WTC11 (cell line): ENCODE measurements around the gene NAA80. TPM values are rescaled to one million over a fixed set of nuclear protein-coding genes. Genes with fewer than 3 reads are reported as not detected.

Experiments
- ATAC-seq: fragments of 200-7000 bp; cut with Tn5 transposase; 2 replicates; pipeline ENCODE4 v1.10.0; 2021; ENCODE audit warnings: mild to moderate bottlenecking, moderate library complexity
- CTCF ChIA-PET: fragments of 300-600 bp; sonication (Branson Sonifier 250); formaldehyde crosslinking; loops from one replicate; lab custom pipeline; 2021; ENCODE audit warnings: antibody characterized with exemption; lab: Charles Lee
- POLR2A ChIA-PET: fragments of 350-600 bp; sonication (Branson Sonifier 250); formaldehyde crosslinking; loops from one replicate; lab custom pipeline; 2021; ENCODE audit warnings: antibody characterized with exemption; lab: Charles Lee
- DNase-seq: peaks from one replicate; pipeline ENCODE4 v3.0.0; 2021; ENCODE audit warnings: low spot score
- H3K27ac Mint-ChIP-seq: 2 replicates; pipeline ENCODE4 v1.8.0; 2021; ENCODE audit warnings: mixed read lengths
- H3K27me3 Mint-ChIP-seq: 2 replicates; pipeline ENCODE4 v1.8.0; 2021; ENCODE audit warnings: low read depth, mild to moderate bottlenecking, moderate library complexity, mixed read lengths
- H3K36me3 Mint-ChIP-seq: 2 replicates; pipeline ENCODE4 v1.8.0; 2021; ENCODE audit warnings: mixed read lengths
- H3K4me1 Mint-ChIP-seq: 2 replicates; pipeline ENCODE4 v1.8.0; 2022; ENCODE audit warnings: mixed read lengths
- H3K4me3 Mint-ChIP-seq: 2 replicates; pipeline ENCODE4 v1.8.0; 2021; ENCODE audit warnings: mild to moderate bottlenecking, moderate library complexity, mixed read lengths
- H3K9me3 Mint-ChIP-seq: 2 replicates; pipeline ENCODE4 v1.8.0; 2021; ENCODE audit warnings: mixed read lengths
- EMX1 ChIP-seq: fragments of 250-450 bp; sonication (Bioruptor Pico); IDR thresholded peaks from 2 replicates; pipeline ENCODE4 v1.8.0; 2021; ENCODE audit warnings: mild to moderate bottlenecking
- FOXJ3 ChIP-seq: sonication (generic); formaldehyde crosslinking; IDR thresholded peaks from 2 replicates; pipeline ENCODE4 v1.9.0; 2021; ENCODE audit warnings: missing genetic modification reagents, mild to moderate bottlenecking, borderline replicate concordance
- GRHL2 ChIP-seq: fragments of 250-450 bp; sonication (Bioruptor Pico); IDR thresholded peaks from 2 replicates; pipeline ENCODE4 v1.8.0; 2022; ENCODE audit warnings: mild to moderate bottlenecking, moderate library complexity; ENCODE audit not compliant: insufficient replicate concordance, severe bottlenecking
- RELA ChIP-seq: sonication (generic); formaldehyde crosslinking; IDR thresholded peaks from 2 replicates; pipeline ENCODE4 v1.8.1; 2022; ENCODE audit warnings: missing genetic modification reagents, mild to moderate bottlenecking, borderline replicate concordance
- ZNF219 ChIP-seq: sonication (generic); formaldehyde crosslinking; IDR thresholded peaks from 2 replicates; pipeline ENCODE4 v1.8.0; 2023; ENCODE audit warnings: missing genetic modification reagents, mild to moderate bottlenecking, borderline replicate concordance
- ZNF396 ChIP-seq: fragments of 250-450 bp; sonication (Bioruptor Pico); IDR thresholded peaks from 2 replicates; pipeline ENCODE4 v1.8.0; 2021; ENCODE audit warnings: mild to moderate bottlenecking, moderate library complexity, borderline replicate concordance
- total RNA-seq: library from RNA; stranded (reverse); gene quantifications from 3 replicates; pipeline ENCODE4 v1.2.3, GENCODE V29; 2021
- TF ChIP-seq, protein P1 (sequence below): sonication (generic); formaldehyde crosslinking; IDR thresholded peaks from 2 replicates; pipeline ENCODE4 v1.8.0; 2022; ENCODE audit warnings: mild to moderate bottlenecking, missing genetic modification reagents
- TF ChIP-seq, protein P2 (sequence below): sonication (generic); formaldehyde crosslinking; IDR thresholded peaks from 2 replicates; pipeline ENCODE4 v1.8.1; 2023; ENCODE audit warnings: mild to moderate bottlenecking, missing genetic modification reagents, moderate library complexity
- TF ChIP-seq, protein P3 (sequence below): sonication (generic); formaldehyde crosslinking; IDR thresholded peaks from 2 replicates; pipeline ENCODE4 v1.8.1; 2022; ENCODE audit warnings: mild to moderate bottlenecking, missing genetic modification reagents, moderate library complexity, borderline replicate concordance
- TF ChIP-seq, protein P4 (sequence below): sonication (generic); formaldehyde crosslinking; IDR thresholded peaks from 2 replicates; pipeline ENCODE4 v1.8.1; 2023; ENCODE audit warnings: mild to moderate bottlenecking, missing genetic modification reagents, borderline replicate concordance
- TF ChIP-seq, protein P5 (sequence below): sonication (generic); formaldehyde crosslinking; IDR thresholded peaks from 2 replicates; pipeline ENCODE4 v1.8.0; 2023; ENCODE audit warnings: mild to moderate bottlenecking, missing genetic modification reagents
- TF ChIP-seq, protein P6 (sequence below): sonication (generic); formaldehyde crosslinking; IDR thresholded peaks from 2 replicates; pipeline ENCODE4 v1.8.0; 2022; ENCODE audit warnings: mild to moderate bottlenecking, missing genetic modification reagents
- TF ChIP-seq, protein P7 (sequence below): fragments of 250-450 bp; sonication (Bioruptor Pico); IDR thresholded peaks from 2 replicates; pipeline ENCODE4 v1.9.0; 2021; ENCODE audit warnings: mild to moderate bottlenecking, borderline replicate concordance

The NAA80 gene
- total RNA-seq, 1 experiment from 2014 or later: 17.3 TPM

DNA sequence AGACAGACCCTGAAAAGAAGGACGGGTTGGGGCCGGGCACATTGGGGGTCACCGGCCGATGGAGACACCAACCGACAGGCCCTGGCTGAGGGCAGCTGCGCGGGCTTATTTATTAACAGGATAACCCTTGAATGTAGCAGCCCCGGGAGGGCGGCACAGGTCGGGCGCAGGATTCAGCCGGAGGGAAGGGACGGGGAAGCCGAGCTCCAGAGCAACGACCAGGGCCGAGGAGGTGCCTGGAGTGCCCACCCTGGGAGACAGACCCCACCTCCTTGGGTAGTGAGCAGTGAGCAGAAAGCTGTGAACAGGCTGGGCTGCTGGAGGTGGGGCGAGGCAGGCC lies 22.5 kb downstream of the NAA80 start:
- CTCF ChIA-PET: interaction anchor here (0.7 to 12.5 kb wide), 5 partner anchors 12 to 83 kb away, joined by 3 to 145 read pairs (median 55); partner anchors contain the start of genes GNAT1, HYAL3 and NAA80
- H3K36me3 Mint-ChIP-seq: no peaks in the 10 kb centered on the region
- DNase-seq: no peak
- TF ChIP-seq, protein P1, sequence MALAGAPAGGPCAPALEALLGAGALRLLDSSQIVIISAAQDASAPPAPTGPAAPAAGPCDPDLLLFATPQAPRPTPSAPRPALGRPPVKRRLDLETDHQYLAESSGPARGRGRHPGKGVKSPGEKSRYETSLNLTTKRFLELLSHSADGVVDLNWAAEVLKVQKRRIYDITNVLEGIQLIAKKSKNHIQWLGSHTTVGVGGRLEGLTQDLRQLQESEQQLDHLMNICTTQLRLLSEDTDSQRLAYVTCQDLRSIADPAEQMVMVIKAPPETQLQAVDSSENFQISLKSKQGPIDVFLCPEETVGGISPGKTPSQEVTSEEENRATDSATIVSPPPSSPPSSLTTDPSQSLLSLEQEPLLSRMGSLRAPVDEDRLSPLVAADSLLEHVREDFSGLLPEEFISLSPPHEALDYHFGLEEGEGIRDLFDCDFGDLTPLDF (CRISPR knock-in tag): no peak
- TF ChIP-seq GRHL2 (CRISPR knock-in tag): no peak
- TF ChIP-seq, protein P2, sequence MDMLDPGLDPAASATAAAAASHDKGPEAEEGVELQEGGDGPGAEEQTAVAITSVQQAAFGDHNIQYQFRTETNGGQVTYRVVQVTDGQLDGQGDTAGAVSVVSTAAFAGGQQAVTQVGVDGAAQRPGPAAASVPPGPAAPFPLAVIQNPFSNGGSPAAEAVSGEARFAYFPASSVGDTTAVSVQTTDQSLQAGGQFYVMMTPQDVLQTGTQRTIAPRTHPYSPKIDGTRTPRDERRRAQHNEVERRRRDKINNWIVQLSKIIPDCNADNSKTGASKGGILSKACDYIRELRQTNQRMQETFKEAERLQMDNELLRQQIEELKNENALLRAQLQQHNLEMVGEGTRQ: no peak
- TF ChIP-seq, protein P3, sequence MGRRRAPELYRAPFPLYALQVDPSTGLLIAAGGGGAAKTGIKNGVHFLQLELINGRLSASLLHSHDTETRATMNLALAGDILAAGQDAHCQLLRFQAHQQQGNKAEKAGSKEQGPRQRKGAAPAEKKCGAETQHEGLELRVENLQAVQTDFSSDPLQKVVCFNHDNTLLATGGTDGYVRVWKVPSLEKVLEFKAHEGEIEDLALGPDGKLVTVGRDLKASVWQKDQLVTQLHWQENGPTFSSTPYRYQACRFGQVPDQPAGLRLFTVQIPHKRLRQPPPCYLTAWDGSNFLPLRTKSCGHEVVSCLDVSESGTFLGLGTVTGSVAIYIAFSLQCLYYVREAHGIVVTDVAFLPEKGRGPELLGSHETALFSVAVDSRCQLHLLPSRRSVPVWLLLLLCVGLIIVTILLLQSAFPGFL (CRISPR knock-in tag): no peak
- TF ChIP-seq ZNF396 (CRISPR knock-in tag): no peak
- TF ChIP-seq, protein P4, sequence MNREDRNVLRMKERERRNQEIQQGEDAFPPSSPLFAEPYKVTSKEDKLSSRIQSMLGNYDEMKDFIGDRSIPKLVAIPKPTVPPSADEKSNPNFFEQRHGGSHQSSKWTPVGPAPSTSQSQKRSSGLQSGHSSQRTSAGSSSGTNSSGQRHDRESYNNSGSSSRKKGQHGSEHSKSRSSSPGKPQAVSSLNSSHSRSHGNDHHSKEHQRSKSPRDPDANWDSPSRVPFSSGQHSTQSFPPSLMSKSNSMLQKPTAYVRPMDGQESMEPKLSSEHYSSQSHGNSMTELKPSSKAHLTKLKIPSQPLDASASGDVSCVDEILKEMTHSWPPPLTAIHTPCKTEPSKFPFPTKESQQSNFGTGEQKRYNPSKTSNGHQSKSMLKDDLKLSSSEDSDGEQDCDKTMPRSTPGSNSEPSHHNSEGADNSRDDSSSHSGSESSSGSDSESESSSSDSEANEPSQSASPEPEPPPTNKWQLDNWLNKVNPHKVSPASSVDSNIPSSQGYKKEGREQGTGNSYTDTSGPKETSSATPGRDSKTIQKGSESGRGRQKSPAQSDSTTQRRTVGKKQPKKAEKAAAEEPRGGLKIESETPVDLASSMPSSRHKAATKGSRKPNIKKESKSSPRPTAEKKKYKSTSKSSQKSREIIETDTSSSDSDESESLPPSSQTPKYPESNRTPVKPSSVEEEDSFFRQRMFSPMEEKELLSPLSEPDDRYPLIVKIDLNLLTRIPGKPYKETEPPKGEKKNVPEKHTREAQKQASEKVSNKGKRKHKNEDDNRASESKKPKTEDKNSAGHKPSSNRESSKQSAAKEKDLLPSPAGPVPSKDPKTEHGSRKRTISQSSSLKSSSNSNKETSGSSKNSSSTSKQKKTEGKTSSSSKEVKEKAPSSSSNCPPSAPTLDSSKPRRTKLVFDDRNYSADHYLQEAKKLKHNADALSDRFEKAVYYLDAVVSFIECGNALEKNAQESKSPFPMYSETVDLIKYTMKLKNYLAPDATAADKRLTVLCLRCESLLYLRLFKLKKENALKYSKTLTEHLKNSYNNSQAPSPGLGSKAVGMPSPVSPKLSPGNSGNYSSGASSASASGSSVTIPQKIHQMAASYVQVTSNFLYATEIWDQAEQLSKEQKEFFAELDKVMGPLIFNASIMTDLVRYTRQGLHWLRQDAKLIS (CRISPR knock-in tag): no peak
- TF ChIP-seq FOXJ3: no peak
- TF ChIP-seq, protein P5, sequence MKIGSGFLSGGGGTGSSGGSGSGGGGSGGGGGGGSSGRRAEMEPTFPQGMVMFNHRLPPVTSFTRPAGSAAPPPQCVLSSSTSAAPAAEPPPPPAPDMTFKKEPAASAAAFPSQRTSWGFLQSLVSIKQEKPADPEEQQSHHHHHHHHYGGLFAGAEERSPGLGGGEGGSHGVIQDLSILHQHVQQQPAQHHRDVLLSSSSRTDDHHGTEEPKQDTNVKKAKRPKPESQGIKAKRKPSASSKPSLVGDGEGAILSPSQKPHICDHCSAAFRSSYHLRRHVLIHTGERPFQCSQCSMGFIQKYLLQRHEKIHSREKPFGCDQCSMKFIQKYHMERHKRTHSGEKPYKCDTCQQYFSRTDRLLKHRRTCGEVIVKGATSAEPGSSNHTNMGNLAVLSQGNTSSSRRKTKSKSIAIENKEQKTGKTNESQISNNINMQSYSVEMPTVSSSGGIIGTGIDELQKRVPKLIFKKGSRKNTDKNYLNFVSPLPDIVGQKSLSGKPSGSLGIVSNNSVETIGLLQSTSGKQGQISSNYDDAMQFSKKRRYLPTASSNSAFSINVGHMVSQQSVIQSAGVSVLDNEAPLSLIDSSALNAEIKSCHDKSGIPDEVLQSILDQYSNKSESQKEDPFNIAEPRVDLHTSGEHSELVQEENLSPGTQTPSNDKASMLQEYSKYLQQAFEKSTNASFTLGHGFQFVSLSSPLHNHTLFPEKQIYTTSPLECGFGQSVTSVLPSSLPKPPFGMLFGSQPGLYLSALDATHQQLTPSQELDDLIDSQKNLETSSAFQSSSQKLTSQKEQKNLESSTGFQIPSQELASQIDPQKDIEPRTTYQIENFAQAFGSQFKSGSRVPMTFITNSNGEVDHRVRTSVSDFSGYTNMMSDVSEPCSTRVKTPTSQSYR (CRISPR knock-in tag): no peak
- TF ChIP-seq, all 79 proteins: peak for 0
- no peak overlapping the region for H3K4me3 Mint-ChIP-seq
- H3K4me1 Mint-ChIP-seq: peaks cover 21% of the 10 kb centered on the region
- POLR2A ChIA-PET: interaction anchor here (1.4 to 1.5 kb wide), 2 partner anchors 17 to 82 kb away, joined by 3 to 5 read pairs; no protein-coding TSS in a partner anchor
- no peak for ATAC-seq
- H3K27me3 Mint-ChIP-seq: peaks cover 64% of the 10 kb centered on the region
- no peak overlapping the region for H3K27ac Mint-ChIP-seq
- no peaks in the 10 kb centered on the region for H3K9me3 Mint-ChIP-seq

DNA sequence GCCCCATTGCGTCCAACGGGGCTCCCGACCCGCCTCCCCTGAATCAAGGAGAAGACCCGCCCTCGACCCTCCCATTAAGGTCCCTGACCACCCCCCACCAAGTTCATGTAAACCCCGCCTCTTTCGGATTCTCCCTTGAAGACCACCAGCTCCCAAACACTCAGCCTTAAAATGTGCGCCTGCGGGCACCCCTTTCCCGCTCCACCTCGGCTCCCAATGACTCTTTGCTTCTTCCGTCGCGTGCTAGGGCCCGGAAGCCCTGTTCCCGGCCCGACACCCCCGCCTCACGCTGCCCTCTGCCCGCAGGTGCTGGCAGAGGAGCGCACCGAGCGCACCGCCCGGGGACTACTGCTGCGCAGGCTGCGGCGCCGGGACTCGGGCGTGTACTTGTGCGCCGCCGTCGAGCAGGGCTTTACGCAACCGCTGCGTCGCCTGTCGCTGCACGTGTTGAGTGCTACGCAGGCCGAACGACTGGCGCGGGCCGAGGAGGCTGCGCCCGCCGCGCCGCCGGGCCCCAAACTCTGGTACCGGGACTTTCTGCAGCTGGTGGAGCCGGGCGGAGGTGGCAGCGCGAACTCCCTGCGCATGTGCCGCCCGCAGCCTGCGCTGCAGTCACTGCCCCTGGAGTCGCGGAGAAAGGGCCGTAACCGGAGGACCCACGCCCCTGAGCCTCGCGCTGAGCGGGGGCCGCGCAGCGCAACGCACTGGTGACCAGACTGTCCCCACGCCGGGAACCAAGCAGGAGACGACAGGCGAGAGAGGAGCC lies 23.0 kb downstream of the NAA80 start:
- no peaks in the 10 kb centered on the region for H3K36me3 Mint-ChIP-seq
- peak overlapping the region; percentile 80 for H3K4me3 Mint-ChIP-seq
- H3K9me3 Mint-ChIP-seq: no peaks in the 10 kb centered on the region
- CTCF ChIA-PET: interaction anchor here (0.8 to 12.5 kb wide), 12 partner anchors 11 to 139 kb away, joined by 3 to 145 read pairs (median 18); partner anchors contain the start of genes GNAI2, GNAT1, HYAL2 and HYAL3
- H3K27me3 Mint-ChIP-seq: peaks cover 64% of the 10 kb centered on the region
- peak; percentile 14 for ATAC-seq
- peaks cover 27% of the 10 kb centered on the region for H3K4me1 Mint-ChIP-seq
- peak; percentile 65 for DNase-seq
- POLR2A ChIA-PET: interaction anchor here (0.6 to 1.5 kb wide), 4 partner anchors 16 to 137 kb away, joined by 3 to 5 read pairs (median 3); partner anchors contain the start of gene IFRD2
- no peak overlapping the region for H3K27ac Mint-ChIP-seq
- TF ChIP-seq, protein P6, sequence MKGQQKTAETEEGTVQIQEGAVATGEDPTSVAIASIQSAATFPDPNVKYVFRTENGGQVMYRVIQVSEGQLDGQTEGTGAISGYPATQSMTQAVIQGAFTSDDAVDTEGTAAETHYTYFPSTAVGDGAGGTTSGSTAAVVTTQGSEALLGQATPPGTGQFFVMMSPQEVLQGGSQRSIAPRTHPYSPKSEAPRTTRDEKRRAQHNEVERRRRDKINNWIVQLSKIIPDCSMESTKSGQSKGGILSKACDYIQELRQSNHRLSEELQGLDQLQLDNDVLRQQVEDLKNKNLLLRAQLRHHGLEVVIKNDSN (CRISPR knock-in tag): peak; percentile 18; the same call in 1 of the 2 replicates
- TF ChIP-seq RELA (no peak), ZNF219 (CRISPR knock-in tag) (no peak), EMX1 (CRISPR knock-in tag) (no peak)
- TF ChIP-seq, protein P7, sequence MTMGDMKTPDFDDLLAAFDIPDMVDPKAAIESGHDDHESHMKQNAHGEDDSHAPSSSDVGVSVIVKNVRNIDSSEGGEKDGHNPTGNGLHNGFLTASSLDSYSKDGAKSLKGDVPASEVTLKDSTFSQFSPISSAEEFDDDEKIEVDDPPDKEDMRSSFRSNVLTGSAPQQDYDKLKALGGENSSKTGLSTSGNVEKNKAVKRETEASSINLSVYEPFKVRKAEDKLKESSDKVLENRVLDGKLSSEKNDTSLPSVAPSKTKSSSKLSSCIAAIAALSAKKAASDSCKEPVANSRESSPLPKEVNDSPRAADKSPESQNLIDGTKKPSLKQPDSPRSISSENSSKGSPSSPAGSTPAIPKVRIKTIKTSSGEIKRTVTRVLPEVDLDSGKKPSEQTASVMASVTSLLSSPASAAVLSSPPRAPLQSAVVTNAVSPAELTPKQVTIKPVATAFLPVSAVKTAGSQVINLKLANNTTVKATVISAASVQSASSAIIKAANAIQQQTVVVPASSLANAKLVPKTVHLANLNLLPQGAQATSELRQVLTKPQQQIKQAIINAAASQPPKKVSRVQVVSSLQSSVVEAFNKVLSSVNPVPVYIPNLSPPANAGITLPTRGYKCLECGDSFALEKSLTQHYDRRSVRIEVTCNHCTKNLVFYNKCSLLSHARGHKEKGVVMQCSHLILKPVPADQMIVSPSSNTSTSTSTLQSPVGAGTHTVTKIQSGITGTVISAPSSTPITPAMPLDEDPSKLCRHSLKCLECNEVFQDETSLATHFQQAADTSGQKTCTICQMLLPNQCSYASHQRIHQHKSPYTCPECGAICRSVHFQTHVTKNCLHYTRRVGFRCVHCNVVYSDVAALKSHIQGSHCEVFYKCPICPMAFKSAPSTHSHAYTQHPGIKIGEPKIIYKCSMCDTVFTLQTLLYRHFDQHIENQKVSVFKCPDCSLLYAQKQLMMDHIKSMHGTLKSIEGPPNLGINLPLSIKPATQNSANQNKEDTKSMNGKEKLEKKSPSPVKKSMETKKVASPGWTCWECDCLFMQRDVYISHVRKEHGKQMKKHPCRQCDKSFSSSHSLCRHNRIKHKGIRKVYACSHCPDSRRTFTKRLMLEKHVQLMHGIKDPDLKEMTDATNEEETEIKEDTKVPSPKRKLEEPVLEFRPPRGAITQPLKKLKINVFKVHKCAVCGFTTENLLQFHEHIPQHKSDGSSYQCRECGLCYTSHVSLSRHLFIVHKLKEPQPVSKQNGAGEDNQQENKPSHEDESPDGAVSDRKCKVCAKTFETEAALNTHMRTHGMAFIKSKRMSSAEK (CRISPR knock-in tag): no peak
